ENCODE measurements around the gene SERPINA3. TPM values are rescaled to one million over a fixed set of nuclear protein-coding genes. Genes with fewer than 3 reads are reported as not detected.

Gene SERPINA3
- 1 to 10 TPM in 3 of 5 donors, not detected in 2; 4.0 to 6.1 (median 4.4) TPM for total RNA-seq
- total RNA-seq (2013): not detected
- 0 reads per million in 29 experiments for total RNA-seq

GRCh38 chr14:94612174-94612573 is at the start of gene SERPINA3:
Gene SERPINA3, plus strand, starts transcription at chr14:94612391. Its CDS starts 2,051 bp downstream, at chr14:94614442.
- no CpG with 5 or more reads among the region's 4 CpGs for WGBS (ENCODE audit: insufficient coverage)
- no peak for DNase-seq
- no peaks in the 10 kb centered on the region for H3K36me3 Mint-ChIP-seq
- no peak for ATAC-seq (replicated peaks in 1 of 4)
- Histone ChIP-seq H3K27me3 (replicated peaks in 1 of 2; ENCODE audit: control insufficient read depth in 2 of 2, extremely low read depth in 1 of 2, insufficient read depth in 2 of 2, low read length in 1 of 2) (peaks cover 0 to 4% of the 10 kb centered on the region in 2 experiments), H3K9me3 (no peaks in the 10 kb centered on the region), H3K4me3 (ENCODE audit: control insufficient read depth in 1 of 2, extremely low read depth in 1 of 2, low read length in 1 of 2) (no peak within 1 kb of the TSS), H3K4me1 (ENCODE audit: control insufficient read depth in 1 of 2, extremely low read depth in 1 of 2, insufficient read depth in 2 of 2, low read length in 2 of 2) (no peaks in the 10 kb centered on the region), H3K27ac (ENCODE audit: low read length) (no peak within 1 kb of the TSS), H3K36me3 (ENCODE audit: control insufficient read depth in 2 of 2, extremely low read depth in 1 of 2, insufficient read depth in 1 of 2, low read length in 1 of 2) (no peaks in the 10 kb centered on the region)
- H3K27me3 Mint-ChIP-seq: peaks cover 4 to 5% of the 10 kb centered on the region in 2 donors
- POLR2A ChIA-PET: no interaction called here
- no peak within 1 kb of the TSS for H3K27ac Mint-ChIP-seq
- no peaks in the 10 kb centered on the region for H3K4me1 Mint-ChIP-seq
- CTCF ChIA-PET: no interaction called here
- no peak within 1 kb of the TSS for H3K4me3 Mint-ChIP-seq
- peaks cover 1 to 8% (median 7%) of the 10 kb centered on the region in 3 donors for H3K9me3 Mint-ChIP-seq

GRCh38 chr14:94562941-94563883 is 49.0 kb upstream of the SERPINA3 start:
- 93% methylated on average over 14 of the region's 16 CpGs for WGBS (ENCODE audit: insufficient coverage)
- Mint-ChIP-seq H3K36me3 (no peaks in the 10 kb centered on the region), H3K4me1 (no peaks in the 10 kb centered on the region), H3K4me3 (no peak overlapping the region), H3K27ac (no peak overlapping the region), H3K9me3 (peaks cover 0 to 3% (median 0%) of the 10 kb centered on the region in 3 donors), H3K27me3 (peaks cover 9 to 13% of the 10 kb centered on the region in 2 donors)
- DNase-seq (no peak), ATAC-seq (replicated peaks in 1 of 4) (no peak)
- Histone ChIP-seq H3K4me1 (ENCODE audit: control insufficient read depth in 1 of 2, extremely low read depth in 1 of 2, insufficient read depth in 2 of 2, low read length in 2 of 2) (no peaks in the 10 kb centered on the region), H3K36me3 (ENCODE audit: control insufficient read depth in 2 of 2, extremely low read depth in 1 of 2, insufficient read depth in 1 of 2, low read length in 1 of 2) (no peaks in the 10 kb centered on the region), H3K27ac (ENCODE audit: low read length) (no peak overlapping the region), H3K4me3 (ENCODE audit: control insufficient read depth in 1 of 2, extremely low read depth in 1 of 2, low read length in 1 of 2) (no peak overlapping the region), H3K9me3 (no peaks in the 10 kb centered on the region), H3K27me3 (replicated peaks in 1 of 2; ENCODE audit: control insufficient read depth in 2 of 2, extremely low read depth in 1 of 2, insufficient read depth in 2 of 2, low read length in 1 of 2) (peaks cover 0 to 28% of the 10 kb centered on the region in 2 experiments)
- POLR2A ChIA-PET: no interaction called here
- CTCF ChIA-PET: no interaction called here

GRCh38 chr14:94564381-94564780 is 47.8 kb upstream of the SERPINA3 start:
- no peaks in the 10 kb centered on the region for H3K36me3 ChIP-seq (ENCODE audit: control insufficient read depth in 2 of 2, extremely low read depth in 1 of 2, insufficient read depth in 1 of 2, low read length in 1 of 2)
- Mint-ChIP-seq H3K27me3 (peaks cover 8 to 15% of the 10 kb centered on the region in 2 donors), H3K4me3 (no peak overlapping the region), H3K36me3 (no peaks in the 10 kb centered on the region), H3K9me3 (peaks cover 0 to 3% (median 0%) of the 10 kb centered on the region in 3 donors), H3K4me1 (no peaks in the 10 kb centered on the region), H3K27ac (no peak overlapping the region)
- no peak overlapping the region for H3K4me3 ChIP-seq (ENCODE audit: control insufficient read depth in 1 of 2, extremely low read depth in 1 of 2, low read length in 1 of 2)
- H3K4me1 ChIP-seq (ENCODE audit: control insufficient read depth in 1 of 2, extremely low read depth in 1 of 2, insufficient read depth in 2 of 2, low read length in 2 of 2): no peaks in the 10 kb centered on the region
- ChIA-PET POLR2A (no interaction called here), CTCF (interaction anchor here in 1 of 2 donors (0.6 kb wide), 1 partner anchor 50 kb away, joined by 4 read pairs; no protein-coding TSS in a partner anchor)
- H3K27me3 ChIP-seq (replicated peaks in 1 of 2; ENCODE audit: control insufficient read depth in 2 of 2, extremely low read depth in 1 of 2, insufficient read depth in 2 of 2, low read length in 1 of 2): peaks cover 0 to 28% of the 10 kb centered on the region in 2 experiments
- H3K9me3 ChIP-seq: no peaks in the 10 kb centered on the region
- DNase-seq (no peak), ATAC-seq (replicated peaks in 1 of 4) (no peak)
- no peak overlapping the region for H3K27ac ChIP-seq (ENCODE audit: low read length)

GRCh38 chr14:94568186-94568585 is 44.0 kb upstream of the SERPINA3 start:
- ChIA-PET CTCF (interaction anchor here in 1 of 2 donors (0.6 kb wide), 1 partner anchor 793 kb away, joined by 3 read pairs; no protein-coding TSS in a partner anchor), POLR2A (no interaction called here)
- H3K27ac Mint-ChIP-seq: no peak overlapping the region
- 89% methylated on average over 5 of the region's 9 CpGs for WGBS (ENCODE audit: insufficient coverage)
- H3K4me3 ChIP-seq (ENCODE audit: control insufficient read depth in 1 of 2, extremely low read depth in 1 of 2, low read length in 1 of 2): no peak overlapping the region
- peaks cover 0 to 21% of the 10 kb centered on the region in 2 experiments for H3K27me3 ChIP-seq (replicated peaks in 1 of 2; ENCODE audit: control insufficient read depth in 2 of 2, extremely low read depth in 1 of 2, insufficient read depth in 2 of 2, low read length in 1 of 2)
- no peaks in the 10 kb centered on the region for H3K9me3 ChIP-seq
- H3K4me1 ChIP-seq (ENCODE audit: control insufficient read depth in 1 of 2, extremely low read depth in 1 of 2, insufficient read depth in 2 of 2, low read length in 2 of 2): no peaks in the 10 kb centered on the region
- H3K27me3 Mint-ChIP-seq: peaks cover 7 to 12% of the 10 kb centered on the region in 2 donors
- no peaks in the 10 kb centered on the region for H3K36me3 Mint-ChIP-seq
- ATAC-seq (replicated peaks in 1 of 4): no peak
- no peak overlapping the region for H3K4me3 Mint-ChIP-seq
- peaks cover 0 to 3% (median 0%) of the 10 kb centered on the region in 3 donors for H3K9me3 Mint-ChIP-seq
- DNase-seq: no peak
- no peaks in the 10 kb centered on the region for H3K36me3 ChIP-seq (ENCODE audit: control insufficient read depth in 2 of 2, extremely low read depth in 1 of 2, insufficient read depth in 1 of 2, low read length in 1 of 2)
- no peak overlapping the region for H3K27ac ChIP-seq (ENCODE audit: low read length)
- no peaks in the 10 kb centered on the region for H3K4me1 Mint-ChIP-seq

- ChIA-PET POLR2A (interaction anchor here in 1 of 2 donors (0.6 kb wide), 1 partner anchor 160 kb away, joined by 9 read pairs; no protein-coding TSS in a partner anchor), CTCF (no interaction called here)
- Mint-ChIP-seq H3K27ac (no peak overlapping the region), H3K4me3 (no peak overlapping the region), H3K36me3 (no peaks in the 10 kb centered on the region), H3K27me3 (peaks cover 9 to 10% of the 10 kb centered on the region in 2 donors), H3K9me3 (peaks cover 0 to 3% (median 0%) of the 10 kb centered on the region in 3 donors), H3K4me1 (no peaks in the 10 kb centered on the region)
- 77% methylated on average over 17 of the region's 20 CpGs for WGBS (ENCODE audit: insufficient coverage)
- no peaks in the 10 kb centered on the region for H3K9me3 ChIP-seq
- H3K27me3 ChIP-seq (replicated peaks in 1 of 2; ENCODE audit: control insufficient read depth in 2 of 2, extremely low read depth in 1 of 2, insufficient read depth in 2 of 2, low read length in 1 of 2): peaks cover 0 to 17% of the 10 kb centered on the region in 2 experiments
- H3K4me1 ChIP-seq (ENCODE audit: control insufficient read depth in 1 of 2, extremely low read depth in 1 of 2, insufficient read depth in 2 of 2, low read length in 2 of 2): no peaks in the 10 kb centered on the region
- no peak overlapping the region for H3K27ac ChIP-seq (ENCODE audit: low read length)
- DNase-seq (no peak), ATAC-seq (replicated peaks in 1 of 4) (no peak)
- H3K36me3 ChIP-seq (ENCODE audit: control insufficient read depth in 2 of 2, extremely low read depth in 1 of 2, insufficient read depth in 1 of 2, low read length in 1 of 2): no peaks in the 10 kb centered on the region
- no peak overlapping the region for H3K4me3 ChIP-seq (ENCODE audit: control insufficient read depth in 1 of 2, extremely low read depth in 1 of 2, low read length in 1 of 2)
Measured at GRCh38 chr14:94569381-94570001, 42.7 kb upstream of the SERPINA3 start.

DNA sequence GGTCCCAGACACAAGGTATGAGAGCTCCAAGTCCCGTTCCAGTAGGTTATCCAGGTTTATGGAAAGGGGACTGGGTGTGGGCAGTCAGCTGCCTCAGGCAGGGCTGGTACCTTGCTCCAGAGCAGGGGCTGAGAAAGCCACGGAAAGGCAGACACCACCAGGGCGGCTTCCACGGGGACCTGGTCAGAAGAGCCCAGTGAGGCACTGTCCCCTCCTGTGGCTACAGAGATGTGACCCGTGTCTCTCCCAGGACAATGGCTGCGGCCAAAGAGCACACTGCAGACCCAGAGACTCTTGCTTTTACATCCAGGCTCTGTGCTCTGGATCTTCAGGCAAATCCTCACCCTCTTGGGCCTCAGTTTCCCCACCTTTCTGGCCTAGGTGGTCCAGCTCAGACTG is 42.2 kb upstream of the SERPINA3 start:
- H3K9me3 Mint-ChIP-seq: no peaks in the 10 kb centered on the region
- ATAC-seq (replicated peaks in 1 of 4): no peak
- H3K4me3 ChIP-seq (ENCODE audit: control insufficient read depth in 1 of 2, extremely low read depth in 1 of 2, low read length in 1 of 2): no peak overlapping the region
- H3K27ac Mint-ChIP-seq: no peak overlapping the region
- no peak overlapping the region for H3K27ac ChIP-seq (ENCODE audit: low read length)
- H3K36me3 Mint-ChIP-seq: no peaks in the 10 kb centered on the region
- ChIA-PET CTCF (no interaction called here), POLR2A (no interaction called here)
- WGBS (ENCODE audit: insufficient coverage): 87% methylated on average over 3 of the region's 6 CpGs
- H3K27me3 ChIP-seq (replicated peaks in 1 of 2; ENCODE audit: control insufficient read depth in 2 of 2, extremely low read depth in 1 of 2, insufficient read depth in 2 of 2, low read length in 1 of 2): peaks cover 0 to 19% of the 10 kb centered on the region in 2 experiments
- H3K27me3 Mint-ChIP-seq: peaks cover 9 to 10% of the 10 kb centered on the region in 2 donors
- no peaks in the 10 kb centered on the region for H3K4me1 ChIP-seq (ENCODE audit: control insufficient read depth in 1 of 2, extremely low read depth in 1 of 2, insufficient read depth in 2 of 2, low read length in 2 of 2)
- DNase-seq: no peak
- no peaks in the 10 kb centered on the region for H3K4me1 Mint-ChIP-seq
- no peaks in the 10 kb centered on the region for H3K9me3 ChIP-seq
- no peaks in the 10 kb centered on the region for H3K36me3 ChIP-seq (ENCODE audit: control insufficient read depth in 2 of 2, extremely low read depth in 1 of 2, insufficient read depth in 1 of 2, low read length in 1 of 2)
- H3K4me3 Mint-ChIP-seq: no peak overlapping the region
